Right cardiac atrium (tissue), 5 donors: Measurements from ENCODE around the gene CDKAL1. TPM values are rescaled to one million over a fixed set of nuclear protein-coding genes. Genes with fewer than 3 reads are reported as not detected.
"Not testable (repeated sequence)": the region's sequence is repeated elsewhere in the genome, so short reads cannot be mapped to it uniquely, and the experiment has no call there.

Experiments
- ATAC-seq, 2 donors: fragments of 200-7000 bp; cut with Tn5 transposase; one replicate each; pipeline versions ENCODE4 v1.8.0 to v1.9.1; 2020; ENCODE audit warnings: moderate library complexity in 2 of 2, mild to moderate bottlenecking in 1 of 2
- DNase-seq, 3 donors: peaks; one replicate each; pipeline ENCODE4 v3.0.0-alpha.2; 2020
- H3K27ac ChIP-seq: one replicate; pipeline ENCODE4 v1.5.1; 2013; ENCODE audit warnings: mild to moderate bottlenecking, low read length, control low read depth, moderate library complexity
- H3K27me3 ChIP-seq: one replicate; pipeline ENCODE4 v1.6.1; 2013; ENCODE audit not compliant: control insufficient read depth, insufficient read depth
- H3K4me1 ChIP-seq: one replicate; pipeline ENCODE4 v1.6.1; 2013; ENCODE audit warnings: low read length; ENCODE audit not compliant: control insufficient read depth, insufficient read depth
- H3K4me3 ChIP-seq: one replicate; pipeline ENCODE4 v1.5.1; 2013; ENCODE audit warnings: low read length, control low read depth
- H3K9me3 ChIP-seq: one replicate; pipeline ENCODE4 v1.6.1; 2013; ENCODE audit warnings: low read length; ENCODE audit not compliant: control insufficient read depth
- WGBS: extraction: QIAGEN DNeasy Blood & Tissue Kit; methylation state at CpG from one replicate; pipeline ENCODE4 v1.1.7; 2013; 5-methylcytosine and 5-hydroxymethylcytosine counted together
- intact Hi-C, 4 donors: fragments of 100-400 bp; cut with DNase I; formaldehyde crosslinking; loops; one replicate each; pipeline versions ENCODE4 v1.11.0 to v1.14.0; 2022 to 2023
- polyA plus RNA-seq: library from polyadenylated mRNA; stranded (reverse); fragments of 200-250 nt; gene quantifications from one replicate; pipeline ENCODE4 v1.2.3, GENCODE V29; 2013
- total RNA-seq, 4 donors: library from RNA; stranded (reverse); fragmentation: NEBNext Ultra II Directional; extraction: Animal tissue kit (Norgen Biotek cat#: 25700); gene quantifications; one replicate each; pipeline ENCODE4 v1.2.1, GENCODE V29; 2021
- donor health status: healthy with polysubstance abuse.
- donor health status: DM: no; HTN: yes; CAD: no.
- donor health status: DM: no; HTN: no; CAD: no.
- donor health status: DM: no; HTN: yes; CAD: no; lungs with severe emphysema.
- donor health status: DM: yes; HTN: yes; CAD: no.

CDKAL1 gene
- total and polyA plus RNA-seq, 5 donors, result 3.6 to 11.5 (median 10.8) TPM

GRCh38 chr6:21055480-21055879 is 521.2 kb downstream of the CDKAL1 start:
- ATAC-seq, H3K27me3 ChIP-seq, H3K27ac ChIP-seq, H3K4me1 ChIP-seq, intact Hi-C loops, H3K9me3 ChIP-seq, H3K4me3 ChIP-seq, DNase-seq: not testable (repeated sequence)
- WGBS, result 95% methylated on average over 2 of the region's 2 CpGs

- no peak for DNase-seq
- Histone ChIP-seq H3K9me3 (no peaks in the 10 kb centered on the region), H3K4me1 (no peaks in the 10 kb centered on the region), H3K27me3 (no peaks in the 10 kb centered on the region), H3K4me3 (no peak overlapping the region), H3K27ac (no peak overlapping the region)
- no peak for ATAC-seq
- intact Hi-C loops, result no loop called here
Observed at GRCh38 chr6:21061892-21062291, 527.6 kb downstream of the CDKAL1 start.

- H3K27me3 ChIP-seq, result no peaks in the 10 kb centered on the region
- ATAC-seq, result no peak
- no peak overlapping the region for H3K27ac ChIP-seq
- 28% methylated on average over 1 of the region's 1 CpG for WGBS
- H3K9me3 ChIP-seq, result no peaks in the 10 kb centered on the region
- H3K4me3 ChIP-seq, result no peak overlapping the region
- H3K4me1 ChIP-seq, result no peaks in the 10 kb centered on the region
- intact Hi-C loops, result no loop called here
- no peak for DNase-seq
Observed at GRCh38 chr6:21064756-21065340, 530.6 kb downstream of the CDKAL1 start.

GRCh38 chr6:21067521-21067920 is 533.3 kb downstream of the CDKAL1 start:
- Histone ChIP-seq H3K27ac (no peak overlapping the region), H3K9me3 (no peaks in the 10 kb centered on the region), H3K4me3 (no peak overlapping the region), H3K4me1 (no peaks in the 10 kb centered on the region), H3K27me3 (no peaks in the 10 kb centered on the region)
- 88% methylated on average over 3 of the region's 3 CpGs for WGBS
- intact Hi-C loops, result no loop called here
- ATAC-seq (no peak), DNase-seq (no peak)

GRCh38 chr6:21070620-21071019 is 536.4 kb downstream of the CDKAL1 start:
- H3K4me3 ChIP-seq, result no peak overlapping the region
- no peaks in the 10 kb centered on the region for H3K27me3 ChIP-seq
- 48% methylated on average over 2 of the region's 2 CpGs for WGBS
- intact Hi-C loops, result no loop called here
- H3K9me3 ChIP-seq, result no peaks in the 10 kb centered on the region
- ATAC-seq, result peak; percentile 19 to 80
- H3K4me1 ChIP-seq, result no peaks in the 10 kb centered on the region
- no peak overlapping the region for H3K27ac ChIP-seq
- DNase-seq, result no peak

GRCh38 chr6:21071780-21072468 is 537.7 kb downstream of the CDKAL1 start:
- Histone ChIP-seq H3K27me3 (no peaks in the 10 kb centered on the region), H3K9me3 (no peaks in the 10 kb centered on the region), H3K4me3 (no peak overlapping the region), H3K27ac (no peak overlapping the region), H3K4me1 (no peaks in the 10 kb centered on the region)
- intact Hi-C loops, result no loop called here
- ATAC-seq (peak; percentile 81 to 86), DNase-seq (no peak)
- 67% methylated on average over 8 of the region's 8 CpGs for WGBS

- ATAC-seq, result no peak
- Histone ChIP-seq H3K27ac (no peak overlapping the region), H3K27me3 (no peaks in the 10 kb centered on the region), H3K4me3 (no peak overlapping the region), H3K9me3 (no peaks in the 10 kb centered on the region), H3K4me1 (no peaks in the 10 kb centered on the region)
- no peak for DNase-seq
- 94% methylated on average over 2 of the region's 2 CpGs for WGBS
- intact Hi-C loops, result no loop called here
Observed at GRCh38 chr6:21073318-21073839, 539.1 kb downstream of the CDKAL1 start.

GRCh38 chr6:21074484-21074883 is 540.2 kb downstream of the CDKAL1 start:
- intact Hi-C loops, result no loop called here
- ATAC-seq (no peak), DNase-seq (no peak)
- 95% methylated on average over 1 of the region's 1 CpG for WGBS
- Histone ChIP-seq H3K27ac (no peak overlapping the region), H3K4me1 (no peaks in the 10 kb centered on the region), H3K9me3 (no peaks in the 10 kb centered on the region), H3K27me3 (no peaks in the 10 kb centered on the region), H3K4me3 (no peak overlapping the region)

GRCh38 chr6:21075986-21076385 is 541.7 kb downstream of the CDKAL1 start:
- 85% methylated on average over 2 of the region's 2 CpGs for WGBS
- H3K4me1 ChIP-seq, result no peaks in the 10 kb centered on the region
- no peak overlapping the region for H3K27ac ChIP-seq
- ATAC-seq (no peak), DNase-seq (no peak)
- no peak overlapping the region for H3K4me3 ChIP-seq
- H3K27me3 ChIP-seq, result no peaks in the 10 kb centered on the region
- H3K9me3 ChIP-seq, result no peaks in the 10 kb centered on the region
- intact Hi-C loops, result no loop called here

GRCh38 chr6:21078497-21078896 is 544.2 kb downstream of the CDKAL1 start:
- no peak for DNase-seq
- intact Hi-C loops, result no loop called here
- Histone ChIP-seq H3K4me3 (no peak overlapping the region), H3K27ac (no peak overlapping the region), H3K9me3 (no peaks in the 10 kb centered on the region), H3K4me1 (no peaks in the 10 kb centered on the region), H3K27me3 (no peaks in the 10 kb centered on the region)
- WGBS, result 95% methylated on average over 3 of the region's 3 CpGs
- ATAC-seq, result no peak

GRCh38 chr6:21079468-21080048 is 545.3 kb downstream of the CDKAL1 start:
- no peaks in the 10 kb centered on the region for H3K27me3 ChIP-seq
- 31% methylated on average over 2 of the region's 2 CpGs for WGBS
- H3K4me1 ChIP-seq, result no peaks in the 10 kb centered on the region
- H3K27ac ChIP-seq, result no peak overlapping the region
- intact Hi-C loops, result no loop called here
- ATAC-seq (peak in 1 of 2 donors; percentile 52), DNase-seq (no peak)
- no peaks in the 10 kb centered on the region for H3K9me3 ChIP-seq
- H3K4me3 ChIP-seq, result no peak overlapping the region
